NCI-H526 treated with DMSO at 0.1 percent for 48 hours (cell line): ENCODE measurements around the gene PRUNE2.
A peak's percentile ranks its signal among the peaks of the same experiment; 100 is the strongest.
"Not testable (repeated sequence)": the region's sequence is repeated elsewhere in the genome, so short reads cannot be mapped to it uniquely, and the experiment has no call there.

Experiments
- DNase-seq: peaks from one replicate; lab custom pipeline; 2025; lab: John Stamatoyannopoulos, UW

The PRUNE2 gene

GRCh38 chr9:76692458-76693129, 213.3 kb downstream of the PRUNE2 start:
- DNase-seq, result no peak

- peak; percentile 19 for DNase-seq
Measured at GRCh38 chr9:76691517-76692313, 214.2 kb downstream of the PRUNE2 start.

- DNase-seq, result no peak
Measured at GRCh38 chr9:76690973-76691370, 214.9 kb downstream of the PRUNE2 start.

GRCh38 chr9:76690246-76690972, 215.5 kb downstream of the PRUNE2 start:
- DNase-seq, result no peak

GRCh38 chr9:76688471-76689238, 217.3 kb downstream of the PRUNE2 start:
- no peak for DNase-seq

- no peak for DNase-seq
Measured at GRCh38 chr9:76687861-76688391, 218.0 kb downstream of the PRUNE2 start.

GRCh38 chr9:76686756-76687155, 219.2 kb downstream of the PRUNE2 start:
- DNase-seq, result no peak

- no peak for DNase-seq
Measured at GRCh38 chr9:76684213-76684612, 221.7 kb downstream of the PRUNE2 start.

- DNase-seq, result no peak
Measured at GRCh38 chr9:76681556-76681955, 224.4 kb downstream of the PRUNE2 start.

GRCh38 chr9:76680716-76681425, 225.0 kb downstream of the PRUNE2 start:
- DNase-seq, result no peak

GRCh38 chr9:76677481-76678055, 228.3 kb downstream of the PRUNE2 start:
- no peak for DNase-seq

- no peak for DNase-seq
Measured at GRCh38 chr9:76676857-76677256, 229.1 kb downstream of the PRUNE2 start.

- DNase-seq, result no peak
Measured at GRCh38 chr9:76667521-76667957, 238.4 kb downstream of the PRUNE2 start.

- DNase-seq, result not testable (repeated sequence)
Measured at GRCh38 chr9:76665966-76666365, 239.9 kb downstream of the PRUNE2 start.

- no peak for DNase-seq
Measured at GRCh38 chr9:76665458-76665857, 240.5 kb downstream of the PRUNE2 start.

GRCh38 chr9:76664120-76664519, 241.8 kb downstream of the PRUNE2 start:
- DNase-seq, result no peak

GRCh38 chr9:76662476-76663281, 243.2 kb downstream of the PRUNE2 start:
- DNase-seq, result no peak

GRCh38 chr9:76658510-76659231, 247.2 kb downstream of the PRUNE2 start:
- DNase-seq, result no peak

- DNase-seq, result no peak
Measured at GRCh38 chr9:76657265-76657664, 248.6 kb downstream of the PRUNE2 start.
